ENCODE measurements around the gene LCA5. TPM values are rescaled to one million over a fixed set of nuclear protein-coding genes. Genes with fewer than 3 reads are reported as not detected.

Gene LCA5
- total RNA-seq, 2 donors from 2014 or later = 4.6 to 7.0 TPM

GRCh38 chr6:79435746-79436145 is 101.5 kb downstream of the LCA5 start:
- no peak for TF ChIP-seq CTCF (IDR thresholded peaks at IDR 0.05)
- Histone ChIP-seq H3K4me1 (ENCODE audit: control insufficient read depth in 1 of 2, low read depth in 2 of 2) (peaks cover 0 to 5% of the 10 kb centered on the region in 2 donors), H3K27ac (no peak overlapping the region), H3K36me3 (no peaks in the 10 kb centered on the region), H3K27me3 (replicated peaks; ENCODE audit: insufficient read depth) (no peaks in the 10 kb centered on the region), H3K4me3 (no peak overlapping the region), H3K9me3 (no peaks in the 10 kb centered on the region)
- no peak for DNase-seq (ENCODE audit: low spot score)
- ATAC-seq (ENCODE audit: insufficient number of reproducible peaks, low FRiP score, low read depth) = no peak

Other genes with a start within 250 kb of the LCA5 start
- gene SH3BGRL2, start 93.9 kb upstream of the LCA5 start, total RNA-seq = 10 to 100 TPM; 24.1 to 29.1 TPM

Measured in thoracic aorta (tissue), 2 donors.